Measurements from ENCODE around the gene CNGB1.

The CNGB1 gene

GRCh38 chr16:57970319-57970718 is 609 bp downstream of the CNGB1 start:
- no peak for DNase-seq

- DNase-seq: no peak
Observed at GRCh38 chr16:57969451-57970123, 1.3 kb downstream of the CNGB1 start.

GRCh38 chr16:57967916-57968315 is 3.0 kb downstream of the CNGB1 start:
- DNase-seq: no peak

GRCh38 chr16:57966986-57967385 is 3.9 kb downstream of the CNGB1 start:
- no peak for DNase-seq

- DNase-seq: no peak
Observed at GRCh38 chr16:57966204-57966771, 4.6 kb downstream of the CNGB1 start.

- DNase-seq: no peak
Observed at GRCh38 chr16:57964157-57964700, 6.7 kb downstream of the CNGB1 start.

- DNase-seq: no peak
Observed at GRCh38 chr16:57962756-57963155, 8.2 kb downstream of the CNGB1 start.

- no peak for DNase-seq
Observed at GRCh38 chr16:57962046-57962445, 8.9 kb downstream of the CNGB1 start.

- no peak for DNase-seq
Observed at GRCh38 chr16:57961538-57961937, 9.4 kb downstream of the CNGB1 start.

- no peak for DNase-seq
Observed at GRCh38 chr16:57960826-57961472, 10.0 kb downstream of the CNGB1 start.

GRCh38 chr16:57960310-57960709 is 10.6 kb downstream of the CNGB1 start:
- no peak for DNase-seq

GRCh38 chr16:57959804-57960203 is 11.1 kb downstream of the CNGB1 start:
- DNase-seq: no peak

GRCh38 chr16:57959121-57959520 is 11.8 kb downstream of the CNGB1 start:
- DNase-seq: no peak

- DNase-seq: no peak
Observed at GRCh38 chr16:57958544-57958943, 12.4 kb downstream of the CNGB1 start.

- no peak for DNase-seq
Observed at GRCh38 chr16:57957673-57958392, 13.1 kb downstream of the CNGB1 start.

- no peak for DNase-seq
Observed at GRCh38 chr16:57956924-57957672, 13.8 kb downstream of the CNGB1 start.

GRCh38 chr16:57956270-57956808 is 14.6 kb downstream of the CNGB1 start:
- no peak for DNase-seq

- no peak for DNase-seq
Observed at GRCh38 chr16:57955572-57956188, 15.2 kb downstream of the CNGB1 start.

- DNase-seq: no peak
Observed at GRCh38 chr16:57953857-57954256, 17.1 kb downstream of the CNGB1 start.

- no peak for DNase-seq
Observed at GRCh38 chr16:57952909-57953308, 18.0 kb downstream of the CNGB1 start.

GRCh38 chr16:57951204-57951960 is 19.5 kb downstream of the CNGB1 start:
- DNase-seq: no peak
